LNCaP clone FGC (cell line): ENCODE measurements around the gene AOPEP.
"Not testable (repeated sequence)": the region's sequence is repeated elsewhere in the genome, so short reads cannot be mapped to it uniquely, and the experiment has no call there.

Experiments
- DNase-seq: peaks from one replicate; pipeline ENCODE4 v3.0.0-alpha.2; 2011; ENCODE audit warnings: low read depth
- H3K4me3 ChIP-seq: 2 replicates; pipeline ENCODE4 v1.5.1; 2011; ENCODE audit warnings: mild to moderate bottlenecking, low read depth, low read length, control low read depth
- TF ChIP-seq, protein P1 (sequence below): IDR thresholded peaks from 2 replicates; pipeline ENCODE4 v1.5.1; 2012; ENCODE audit warnings: mild to moderate bottlenecking; ENCODE audit not compliant: control insufficient read depth, insufficient read depth; ENCODE audit errors: extremely low read depth

The AOPEP gene

DNA sequence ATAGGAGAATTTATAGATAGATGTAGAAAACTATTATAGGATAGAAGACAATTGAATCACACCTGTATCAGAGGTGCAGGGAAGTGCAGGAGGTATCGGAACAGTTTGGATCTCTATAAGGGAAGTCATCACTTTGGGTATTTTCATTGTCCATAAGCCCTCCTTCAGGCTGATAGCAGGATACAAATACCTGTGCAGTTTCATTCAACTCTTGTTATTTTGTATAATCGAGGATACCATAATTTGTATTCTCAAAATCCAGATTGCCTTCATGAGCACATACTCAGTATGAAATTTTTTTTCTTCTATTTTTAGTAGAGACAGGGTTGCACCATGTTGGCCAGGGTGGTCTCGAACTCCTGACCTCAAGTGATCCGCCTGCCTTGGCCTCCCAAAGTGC, 289.1 kb downstream of the AOPEP start:
- DNase-seq = no peak
- no peak overlapping the region for H3K4me3 ChIP-seq
- TF ChIP-seq, protein P1, sequence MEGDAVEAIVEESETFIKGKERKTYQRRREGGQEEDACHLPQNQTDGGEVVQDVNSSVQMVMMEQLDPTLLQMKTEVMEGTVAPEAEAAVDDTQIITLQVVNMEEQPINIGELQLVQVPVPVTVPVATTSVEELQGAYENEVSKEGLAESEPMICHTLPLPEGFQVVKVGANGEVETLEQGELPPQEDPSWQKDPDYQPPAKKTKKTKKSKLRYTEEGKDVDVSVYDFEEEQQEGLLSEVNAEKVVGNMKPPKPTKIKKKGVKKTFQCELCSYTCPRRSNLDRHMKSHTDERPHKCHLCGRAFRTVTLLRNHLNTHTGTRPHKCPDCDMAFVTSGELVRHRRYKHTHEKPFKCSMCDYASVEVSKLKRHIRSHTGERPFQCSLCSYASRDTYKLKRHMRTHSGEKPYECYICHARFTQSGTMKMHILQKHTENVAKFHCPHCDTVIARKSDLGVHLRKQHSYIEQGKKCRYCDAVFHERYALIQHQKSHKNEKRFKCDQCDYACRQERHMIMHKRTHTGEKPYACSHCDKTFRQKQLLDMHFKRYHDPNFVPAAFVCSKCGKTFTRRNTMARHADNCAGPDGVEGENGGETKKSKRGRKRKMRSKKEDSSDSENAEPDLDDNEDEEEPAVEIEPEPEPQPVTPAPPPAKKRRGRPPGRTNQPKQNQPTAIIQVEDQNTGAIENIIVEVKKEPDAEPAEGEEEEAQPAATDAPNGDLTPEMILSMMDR = no peak

DNA sequence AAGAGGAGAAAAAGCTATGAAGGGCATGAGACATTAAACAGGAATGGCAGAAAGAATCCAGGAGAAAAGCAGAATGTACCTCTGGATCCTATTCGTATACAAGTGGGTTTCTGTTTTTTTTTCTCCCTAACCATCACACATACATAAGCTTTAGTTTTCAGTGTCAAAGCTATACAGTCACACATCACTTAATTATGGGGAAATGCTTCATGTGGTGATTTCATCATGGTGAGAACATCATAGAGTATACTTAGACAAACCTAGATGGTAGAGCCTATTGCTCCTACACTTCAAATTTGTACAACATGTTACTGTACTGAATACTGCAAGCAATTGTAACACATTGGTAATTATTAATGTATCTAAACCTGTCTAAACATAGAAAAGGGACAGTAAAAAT, 290.6 kb downstream of the AOPEP start:
- DNase-seq = no peak
- TF ChIP-seq, protein P1 = no peak
- H3K4me3 ChIP-seq = no peak overlapping the region

DNA sequence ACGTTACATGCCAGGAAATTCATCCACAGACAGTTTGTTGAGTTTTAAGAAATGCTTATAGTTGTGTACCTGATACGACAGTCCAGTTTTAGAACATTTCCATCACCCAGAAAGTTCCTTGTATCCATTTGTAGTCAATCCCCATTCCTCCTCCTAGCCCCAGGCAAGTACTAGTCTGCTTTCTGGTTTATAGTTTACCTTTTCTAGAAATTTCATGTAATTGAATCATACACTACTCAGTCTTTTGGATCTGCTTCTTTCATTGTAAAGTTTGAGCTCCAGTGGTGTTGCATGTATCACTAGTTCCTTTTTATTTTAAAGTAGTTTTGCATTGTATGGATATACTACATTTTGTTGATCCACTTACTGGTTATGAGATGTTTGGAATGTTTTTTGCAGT, 291.2 kb downstream of the AOPEP start:
- TF ChIP-seq, protein P1 = no peak
- DNase-seq = no peak
- no peak overlapping the region for H3K4me3 ChIP-seq

DNA sequence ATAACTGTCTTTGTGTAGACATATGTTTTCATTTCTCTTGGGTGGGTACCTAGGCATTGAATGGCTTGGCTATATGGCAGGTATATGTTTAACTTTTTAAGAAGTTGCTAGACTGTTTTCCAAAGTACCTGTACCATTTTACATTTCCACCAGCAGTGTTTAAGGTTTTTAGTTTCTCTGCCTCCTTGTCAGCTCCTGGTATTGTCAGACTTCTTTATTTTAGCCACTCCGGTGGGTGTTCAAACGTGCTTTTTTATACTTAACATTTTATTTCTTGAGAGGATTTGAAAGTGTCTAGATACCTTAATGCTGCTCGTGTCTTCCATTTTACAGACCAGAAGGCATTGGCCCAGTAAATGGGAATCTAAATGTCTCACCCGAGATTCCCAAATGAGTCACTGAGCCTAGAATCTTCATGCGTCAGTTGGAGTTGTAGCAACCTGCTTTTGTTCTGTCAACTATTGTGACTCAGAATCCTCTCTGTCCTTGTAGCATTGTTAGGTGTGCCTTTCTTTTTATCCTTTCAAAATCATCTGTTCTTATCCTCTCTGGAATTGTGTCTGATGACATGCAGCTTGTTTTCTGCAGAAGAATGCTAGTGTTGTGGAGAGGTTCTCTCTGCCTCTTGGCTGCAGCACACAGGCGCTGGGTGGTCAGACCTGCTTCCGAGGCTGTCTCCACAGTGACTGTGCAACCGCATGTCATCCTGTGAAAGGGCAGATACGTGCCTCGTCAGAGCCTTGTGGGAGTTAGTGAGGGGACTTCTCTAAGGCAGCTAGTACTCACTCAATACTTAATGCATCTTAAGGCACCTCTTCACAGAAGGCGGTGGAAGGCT, 291.8 kb downstream of the AOPEP start:
- H3K4me3 ChIP-seq = no peak overlapping the region
- DNase-seq = no peak
- TF ChIP-seq, protein P1 = no peak

DNA sequence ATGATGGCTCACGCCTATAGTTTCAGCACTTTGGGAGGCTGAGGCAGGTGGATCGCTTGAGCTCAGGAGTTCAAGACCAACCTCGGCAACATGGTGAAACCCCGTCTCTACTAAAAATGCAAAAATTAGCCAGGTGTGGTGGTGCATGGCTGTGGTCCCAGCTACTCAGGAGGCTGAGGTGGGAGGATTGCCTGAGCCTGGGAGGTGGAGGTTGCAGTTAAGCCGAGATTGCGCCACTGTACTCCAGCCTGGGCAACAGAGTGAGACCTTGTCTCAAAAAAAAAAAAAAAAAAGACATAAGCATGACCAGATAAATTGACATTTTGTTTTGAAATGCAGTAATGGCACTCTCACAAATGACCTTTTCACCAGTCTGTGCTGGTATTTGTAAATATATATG, 294.1 kb downstream of the AOPEP start:
- not testable (repeated sequence) for H3K4me3 ChIP-seq, DNase-seq

DNA sequence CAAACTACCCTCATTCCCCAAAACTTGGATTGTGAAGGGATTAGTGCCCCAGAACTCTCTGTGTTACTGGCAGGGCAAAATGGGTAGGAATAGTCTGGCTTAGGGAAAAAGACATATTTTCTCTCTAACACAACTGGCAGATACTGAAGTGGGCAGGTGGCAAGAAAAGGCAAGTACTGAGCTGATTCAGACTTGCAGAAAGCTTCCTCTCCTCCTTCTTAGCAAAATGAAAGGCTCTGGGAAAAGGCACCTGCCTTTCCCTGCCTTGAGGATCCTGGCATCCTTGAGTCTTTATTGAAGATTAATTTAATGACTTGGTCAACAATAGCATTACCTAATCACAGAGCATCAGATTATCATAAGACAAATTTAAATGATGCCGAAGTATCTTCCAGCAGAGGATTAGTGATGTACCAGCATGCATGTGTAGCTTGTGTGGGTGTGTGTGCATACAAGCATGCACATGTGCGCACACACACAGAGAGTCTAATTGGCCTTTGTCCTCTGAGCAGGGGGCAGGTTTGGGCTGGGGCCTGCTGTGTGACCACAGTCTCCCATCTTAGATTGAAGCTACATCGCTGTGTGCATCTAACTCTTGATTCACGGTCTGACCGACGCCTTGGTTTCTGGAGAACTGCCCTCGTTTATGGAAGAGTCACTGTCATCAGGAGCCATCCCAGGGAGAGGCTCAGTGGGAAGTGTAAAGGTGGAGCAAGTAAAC, 294.8 kb downstream of the AOPEP start:
- TF ChIP-seq, protein P1 = no peak
- DNase-seq = no peak

DNA sequence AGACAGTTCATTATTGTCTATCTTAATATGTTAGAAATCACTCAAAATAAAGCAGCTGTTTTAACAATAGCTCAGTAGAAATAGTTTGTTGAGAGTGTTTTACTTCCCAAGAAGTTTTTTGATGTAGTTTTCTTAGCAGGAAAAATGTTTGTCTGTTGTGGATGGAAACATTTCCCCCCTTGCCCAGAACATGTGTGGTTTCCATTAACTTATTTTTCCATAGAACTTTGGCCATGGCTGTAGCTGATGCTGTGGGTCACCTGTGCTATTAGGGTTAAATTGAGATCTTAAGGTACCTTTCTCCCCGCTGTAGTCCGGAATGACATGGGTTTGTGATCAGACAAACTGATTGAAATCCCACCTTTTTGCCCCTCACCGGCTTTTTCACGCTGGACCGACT, 296.2 kb downstream of the AOPEP start:
- TF ChIP-seq, protein P1 = no peak
- no peak overlapping the region for H3K4me3 ChIP-seq
- DNase-seq = no peak

More for the DNA sequence above, 294.8 kb downstream of the AOPEP start:
- H3K4me3 ChIP-seq = no peak overlapping the region
